HepG2 (cell line): ENCODE data around the gene C21orf91.

Source experiments
- BCL6 ChIP-seq: IDR thresholded peaks from 2 replicates; pipeline ENCODE4 v1.6.1; 2016; ENCODE audit warnings: missing genetic modification reagents, missing compliant biosample characterization
- CBFB ChIP-seq: sonication (generic); formaldehyde crosslinking; IDR thresholded peaks from 2 replicates; pipeline ENCODE4 v1.4.0; 2020; ENCODE audit warnings: missing genetic modification reagents
- CHD4 ChIP-seq: fragments of 200-600 bp; sonication (generic); IDR thresholded peaks from 2 replicates; pipeline ENCODE4 v1.7.0; 2017; ENCODE audit warnings: mild to moderate bottlenecking, low read length, borderline replicate concordance
- CTCF ChIP-seq: sonication (generic); formaldehyde crosslinking; IDR thresholded peaks from 2 replicates; pipeline ENCODE4 v1.5.0; 2020; ENCODE audit warnings: mild to moderate bottlenecking, missing genetic modification reagents, moderate library complexity
- JUN ChIP-seq: sonication (generic); formaldehyde crosslinking; IDR thresholded peaks from 2 replicates; pipeline ENCODE4 v1.4.0; 2020; ENCODE audit warnings: mild to moderate bottlenecking, missing genetic modification reagents
- NONO ChIP-seq, 2 experiments: fragments of 450-650 bp in 1 of 2; sonication (generic) in 1 of 2; formaldehyde crosslinking in 1 of 2; IDR thresholded peaks in 1 of 2; conservative IDR thresholded peaks in 1 of 2; 2 replicates each; pipeline versions ENCODE4 v1.6.1 to v1.8.0; 2017 to 2022; ENCODE audit warnings: mild to moderate bottlenecking in 1 of 2, missing genetic modification reagents in 1 of 2, moderate library complexity in 1 of 2
- POLR2A ChIP-seq, 2 experiments: IDR thresholded peaks; 2 replicates each; pipeline ENCODE4 v1.6.1; 2011; ENCODE audit warnings: low read depth in 2 of 2, low read length in 2 of 2, mild to moderate bottlenecking in 1 of 2, moderate library complexity in 1 of 2; ENCODE audit not compliant: insufficient read depth in 1 of 2
- SMC3 ChIP-seq: IDR thresholded peaks from 2 replicates; pipeline ENCODE4 v1.6.1; 2011; ENCODE audit warnings: low read length, improper control_type of control experiment
- ZNF205 ChIP-seq: IDR thresholded peaks from 2 replicates; pipeline ENCODE4 v1.6.1; 2018; ENCODE audit warnings: missing biosample characterization, missing genetic modification reagents
- ZNF207 ChIP-seq: fragments of 450-650 bp; IDR thresholded peaks from 2 replicates; pipeline ENCODE4 v1.6.1; 2016; ENCODE audit warnings: antibody characterized with exemption, borderline replicate concordance
- TF ChIP-seq, protein P1 (sequence below): sonication (generic); formaldehyde crosslinking; IDR thresholded peaks from 2 replicates; pipeline ENCODE4 v1.4.0; 2020; ENCODE audit warnings: missing genetic modification reagents
- TF ChIP-seq, protein P2 (sequence below): IDR thresholded peaks from 2 replicates; pipeline ENCODE4 v1.6.1; 2012; ENCODE audit warnings: low read depth, low read length, improper control_type of control experiment

DNA sequence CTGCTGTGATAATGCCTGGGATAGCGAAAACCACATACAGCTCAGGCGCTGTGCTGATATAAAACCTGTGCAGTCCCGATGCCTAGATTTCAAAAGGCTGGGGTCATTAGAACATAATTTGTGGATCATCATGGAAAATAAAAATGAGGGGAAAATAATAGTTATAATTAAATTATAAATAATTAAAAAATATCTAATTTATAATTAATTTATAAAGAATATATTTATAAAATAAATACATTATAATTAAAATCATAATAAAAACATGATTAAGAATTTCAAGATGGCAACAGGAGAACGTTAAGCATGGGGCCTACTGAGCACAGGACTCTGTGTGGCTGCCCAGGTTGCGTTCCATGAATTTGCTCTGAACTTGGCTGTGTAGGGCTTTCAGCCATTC lies 53.9 kb downstream of the C21orf91 start:
- TF ChIP-seq ZNF207, result no peak
- TF ChIP-seq POLR2A (IDR thresholded peaks at IDR 0.05; ENCODE audit: insufficient read depth in 1 of 2, low read depth in 2 of 2, low read length in 2 of 2), result no peak
- no peak for TF ChIP-seq CBFB (CRISPR knock-in tag)
- no peak for TF ChIP-seq SMC3
- no peak for TF ChIP-seq JUN (CRISPR knock-in tag)
- no peak for TF ChIP-seq CHD4
- no peak for TF ChIP-seq CTCF (CRISPR knock-in tag)
- TF ChIP-seq, protein P1, sequence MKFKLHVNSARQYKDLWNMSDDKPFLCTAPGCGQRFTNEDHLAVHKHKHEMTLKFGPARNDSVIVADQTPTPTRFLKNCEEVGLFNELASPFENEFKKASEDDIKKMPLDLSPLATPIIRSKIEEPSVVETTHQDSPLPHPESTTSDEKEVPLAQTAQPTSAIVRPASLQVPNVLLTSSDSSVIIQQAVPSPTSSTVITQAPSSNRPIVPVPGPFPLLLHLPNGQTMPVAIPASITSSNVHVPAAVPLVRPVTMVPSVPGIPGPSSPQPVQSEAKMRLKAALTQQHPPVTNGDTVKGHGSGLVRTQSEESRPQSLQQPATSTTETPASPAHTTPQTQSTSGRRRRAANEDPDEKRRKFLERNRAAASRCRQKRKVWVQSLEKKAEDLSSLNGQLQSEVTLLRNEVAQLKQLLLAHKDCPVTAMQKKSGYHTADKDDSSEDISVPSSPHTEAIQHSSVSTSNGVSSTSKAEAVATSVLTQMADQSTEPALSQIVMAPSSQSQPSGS (CRISPR knock-in tag), result no peak
- TF ChIP-seq ZNF205 (CRISPR knock-in tag), result no peak
- no peak for TF ChIP-seq BCL6 (CRISPR knock-in tag)
- no peak for TF ChIP-seq NONO (IDR thresholded peaks at IDR 0.05)
- no peak for TF ChIP-seq NONO (CRISPR knock-in tag; conservative IDR thresholded peaks at IDR 0.05)
- TF ChIP-seq, protein P2, sequence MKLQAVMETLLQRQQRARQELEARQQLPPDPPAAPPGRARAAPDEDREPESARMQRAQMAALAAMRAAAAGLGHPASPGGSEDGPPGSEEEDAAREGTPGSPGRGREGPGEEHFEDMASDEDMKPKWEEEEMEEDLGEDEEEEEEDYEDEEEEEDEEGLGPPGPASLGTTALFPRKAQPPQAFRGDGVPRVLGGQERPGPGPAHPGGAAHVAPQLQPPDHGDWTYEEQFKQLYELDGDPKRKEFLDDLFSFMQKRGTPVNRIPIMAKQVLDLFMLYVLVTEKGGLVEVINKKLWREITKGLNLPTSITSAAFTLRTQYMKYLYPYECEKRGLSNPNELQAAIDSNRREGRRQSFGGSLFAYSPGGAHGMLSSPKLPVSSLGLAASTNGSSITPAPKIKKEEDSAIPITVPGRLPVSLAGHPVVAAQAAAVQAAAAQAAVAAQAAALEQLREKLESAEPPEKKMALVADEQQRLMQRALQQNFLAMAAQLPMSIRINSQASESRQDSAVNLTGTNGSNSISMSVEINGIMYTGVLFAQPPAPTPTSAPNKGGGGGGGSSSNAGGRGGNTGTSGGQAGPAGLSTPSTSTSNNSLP, result no peak
